ENCODE results near the gene ALG9.
"Not testable (repeated sequence)": the region's sequence is repeated elsewhere in the genome, so short reads cannot be mapped to it uniquely, and the experiment has no call there.

The ALG9 gene

DNA sequence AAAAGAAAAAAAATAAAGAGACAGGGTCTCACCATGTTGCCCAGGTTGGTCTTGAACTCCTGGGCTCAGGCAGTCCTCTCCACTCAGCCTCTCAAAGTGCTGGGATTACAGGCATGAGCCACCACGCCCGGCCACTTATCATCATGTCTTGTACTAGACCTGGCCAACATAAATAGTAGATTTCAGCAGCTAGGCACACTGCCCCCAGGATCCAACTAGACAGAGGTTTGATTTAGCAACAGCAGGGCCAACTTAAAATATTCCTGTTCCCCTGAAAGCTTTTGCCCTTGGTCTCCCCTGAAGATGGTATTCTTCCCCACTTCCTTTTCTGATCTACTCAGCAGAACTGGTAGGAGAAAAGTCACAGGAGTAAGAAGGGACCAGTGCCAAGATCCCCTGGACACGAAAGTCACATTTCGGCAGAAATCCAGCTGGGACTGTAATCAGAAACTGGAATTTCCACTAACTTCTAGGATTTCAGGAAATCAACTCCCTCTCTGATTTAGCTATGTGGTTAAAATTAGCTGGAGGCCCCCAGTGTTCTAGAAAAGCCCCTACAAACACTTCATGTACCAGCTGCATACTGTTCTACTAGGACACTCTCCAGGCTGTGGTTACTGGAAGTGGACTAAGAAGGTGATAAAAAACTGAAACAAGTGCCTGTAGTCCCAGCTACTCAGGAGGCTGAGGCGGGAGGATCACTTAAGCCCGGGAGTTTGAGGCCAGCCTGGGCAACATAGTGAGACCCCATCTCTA lies 96.2 kb downstream of the ALG9 start:
- peak in 1 of 10 donors; percentile 29 for DNase-seq
- intact Hi-C loops (cut with DNase I), result loop anchor here (5.0 kb wide), 2 partner anchors 67 to 318 kb away; no protein-coding TSS in a partner anchor

DNA sequence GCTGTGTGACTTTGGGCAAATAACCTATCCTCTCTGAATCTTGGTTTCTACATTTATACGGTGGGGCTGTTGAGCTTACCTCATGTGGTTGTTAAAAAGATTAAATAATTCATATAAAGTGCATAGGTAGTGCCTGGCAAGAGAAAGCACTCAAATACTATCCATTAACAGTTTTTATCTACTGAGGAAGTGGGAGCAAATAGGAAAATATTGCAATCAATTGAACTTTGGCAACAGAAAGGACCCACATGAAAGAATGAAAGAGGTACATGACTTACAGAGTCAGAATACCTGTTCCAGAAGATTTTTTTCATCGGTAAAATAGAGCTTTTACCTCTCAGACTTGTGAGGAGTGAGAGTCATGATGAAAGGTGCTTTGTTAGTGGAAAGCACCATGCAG lies 98.8 kb downstream of the ALG9 start:
- intact Hi-C loops (cut with DNase I), result no loop called here
- DNase-seq, result no peak

DNA sequence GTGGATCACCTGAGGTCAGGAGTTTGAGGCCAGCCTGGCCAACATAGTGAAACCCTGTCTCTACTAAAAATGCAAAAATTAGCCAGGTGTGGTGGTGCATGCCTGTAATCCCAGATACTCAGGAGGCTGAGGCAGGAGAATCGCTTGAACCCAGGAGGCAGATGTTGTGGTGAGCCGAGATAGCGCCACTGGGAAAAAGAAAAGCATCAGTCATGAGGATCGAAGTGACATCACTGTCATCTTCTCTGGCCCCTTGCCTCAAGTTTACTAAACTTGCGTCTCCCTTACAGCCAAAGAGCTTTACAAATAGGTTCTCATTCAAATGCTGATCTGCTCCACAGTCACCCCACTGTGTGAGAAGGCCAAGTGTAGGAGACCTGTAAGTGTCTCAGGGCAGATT lies 100.2 kb downstream of the ALG9 start:
- intact Hi-C loops (cut with DNase I); DNase-seq: not testable (repeated sequence)

DNA sequence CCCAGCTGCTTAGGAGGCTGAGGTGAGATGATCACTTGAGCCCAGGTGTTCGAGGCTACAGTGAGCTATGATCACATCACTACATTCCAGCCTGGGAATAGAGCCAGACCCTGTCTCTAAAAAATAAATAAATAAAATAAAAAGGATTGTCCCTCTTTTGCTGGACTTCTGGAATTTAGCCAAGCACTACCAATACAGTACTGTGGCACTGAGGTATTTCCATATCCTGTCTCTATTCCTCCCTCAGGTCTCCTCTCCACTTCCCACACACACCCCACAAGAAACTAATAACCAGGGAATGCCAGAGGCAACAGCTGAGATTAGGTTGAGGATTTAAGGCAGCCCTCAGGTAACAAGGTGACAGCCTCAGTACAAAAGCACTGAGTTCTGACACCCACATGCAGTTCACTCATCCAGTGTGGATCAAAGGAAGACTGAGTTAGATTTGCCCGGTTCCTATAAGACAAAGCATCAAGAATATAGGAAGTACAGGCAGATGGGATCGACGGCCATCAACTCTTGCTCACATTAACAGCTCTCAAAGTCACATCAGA lies 100.7 kb downstream of the ALG9 start:
- intact Hi-C loops (cut with DNase I), result no loop called here
- DNase-seq, result no peak

DNA sequence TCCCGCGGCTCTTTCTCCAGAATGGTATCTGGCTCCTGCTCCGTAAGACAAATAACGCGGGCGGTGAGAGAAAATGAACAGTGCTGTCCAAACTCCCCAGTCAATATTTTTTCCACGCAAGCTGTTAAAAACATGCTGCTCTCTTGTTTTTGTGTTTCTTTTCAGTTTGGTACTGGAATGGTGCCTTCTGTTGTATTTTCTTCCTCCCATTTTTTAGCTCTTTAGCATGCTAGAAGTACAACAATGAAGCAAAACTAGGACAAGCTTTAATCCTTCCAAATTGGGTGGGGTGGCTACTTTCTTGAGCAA lies 104.6 kb downstream of the ALG9 start:
- DNase-seq, result no peak
- intact Hi-C loops (cut with DNase I), result loop anchor here (1.0 kb wide), 1 partner anchor 164 kb away; the partner anchor contains the start of gene SIK2

DNA sequence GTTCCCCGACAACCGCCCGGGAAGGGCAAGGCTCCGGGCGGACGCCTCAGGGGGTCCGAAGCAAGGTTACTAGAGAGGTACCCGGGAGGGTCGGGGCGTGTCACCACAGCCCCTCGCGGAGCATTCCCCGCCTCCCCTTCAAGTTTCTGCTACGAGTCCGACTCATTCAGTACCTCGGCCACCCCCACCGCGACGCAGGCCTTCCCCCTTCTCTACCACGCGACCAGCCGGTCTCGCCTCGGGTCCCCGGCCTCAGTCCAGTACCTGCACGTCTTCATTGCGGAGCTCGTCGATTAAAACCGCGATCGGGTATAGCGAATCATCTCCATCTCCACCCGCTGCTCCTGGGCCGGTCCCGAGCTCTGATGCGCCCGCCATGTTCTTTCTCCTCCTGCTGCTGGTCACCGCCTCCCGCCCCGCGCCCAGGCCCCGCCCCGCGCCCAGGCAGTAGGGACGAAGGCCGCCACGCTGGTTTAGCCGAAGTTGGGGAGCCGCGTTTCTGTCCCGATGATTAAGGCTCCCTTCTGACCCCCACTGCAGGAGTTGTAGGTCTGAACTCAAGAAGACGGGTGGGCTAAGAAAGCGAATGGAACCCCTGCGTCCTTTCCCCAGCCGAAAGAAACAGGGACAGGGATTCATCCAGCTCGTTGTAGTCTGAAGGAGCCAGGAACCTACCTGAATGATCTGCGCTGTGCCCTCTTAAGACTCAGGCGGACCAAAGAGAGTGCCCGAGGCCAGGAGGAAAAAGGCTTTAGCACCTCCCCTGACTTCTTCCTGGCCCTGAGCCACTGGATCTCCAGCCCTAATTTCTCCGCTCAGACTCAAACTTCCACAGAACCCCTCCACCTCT lies 105.2 kb downstream of the ALG9 start, which contains the start of gene PPP2R1B:
PPP2R1B (minus strand) TSS at position 406 of the 850 bp plus-strand sequence; CDS start at position 378, 28 bp downstream.
- peak; percentile 67 to 97 (median 82) for DNase-seq
- intact Hi-C loops (cut with DNase I), result loop anchor here (1.0 kb wide), 1 partner anchor 164 kb away; the partner anchor contains the start of gene SIK2

DNA sequence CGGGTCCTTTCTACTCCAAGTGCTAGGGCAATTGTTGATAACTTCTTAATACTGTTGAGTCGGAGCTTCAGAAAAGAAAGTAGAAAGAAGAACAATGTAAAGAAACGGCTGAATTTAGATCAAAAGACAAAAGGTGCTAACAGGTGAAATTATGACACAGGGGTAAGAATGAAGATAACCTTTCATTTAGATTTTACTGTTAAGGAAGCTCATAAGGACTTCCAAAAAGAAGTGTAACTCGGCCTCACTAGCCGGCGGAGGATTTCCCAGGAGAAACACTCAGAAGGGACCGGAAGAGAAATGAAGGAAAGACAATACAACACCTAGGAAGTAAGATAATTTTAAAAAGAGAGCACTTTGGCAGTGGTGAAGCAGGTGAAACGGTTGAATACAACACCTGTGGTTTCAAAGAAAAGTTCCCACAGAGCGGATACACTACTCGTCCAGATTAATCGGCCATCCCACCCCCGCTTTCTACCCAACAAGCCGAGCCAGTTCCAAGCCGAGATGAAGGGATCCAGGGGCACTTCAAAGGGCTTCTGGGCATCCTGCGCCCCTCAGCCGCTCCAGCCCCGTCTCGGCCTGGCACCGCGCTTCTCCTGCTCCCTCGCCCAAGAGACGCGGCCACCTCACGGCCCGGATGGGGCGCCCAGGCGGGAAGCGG lies 105.9 kb downstream of the ALG9 start:
- peak in 4 of 10 donors; percentile 14 to 75 (median 42) for DNase-seq
- intact Hi-C loops (cut with DNase I), result no loop called here

DNA sequence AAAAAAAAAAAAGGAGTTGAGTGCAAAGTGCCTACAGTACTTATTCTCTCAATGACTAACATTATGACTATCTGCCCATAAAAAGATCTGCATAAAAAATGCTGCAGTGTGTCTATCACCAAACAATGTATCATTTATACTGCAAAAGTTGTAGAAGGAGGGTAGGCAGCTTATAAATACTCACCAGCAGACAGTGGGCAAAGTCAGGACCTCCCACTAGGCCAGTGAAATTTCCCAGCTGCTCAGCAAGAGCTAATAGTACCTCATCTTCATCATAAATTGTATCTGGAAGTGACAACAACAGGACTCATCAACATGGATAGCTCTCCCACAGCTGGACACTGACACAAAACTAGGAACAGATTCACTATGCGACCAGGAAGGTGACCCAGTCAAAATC lies 106.8 kb downstream of the ALG9 start:
- no peak for DNase-seq
- intact Hi-C loops (cut with DNase I), result no loop called here

DNA sequence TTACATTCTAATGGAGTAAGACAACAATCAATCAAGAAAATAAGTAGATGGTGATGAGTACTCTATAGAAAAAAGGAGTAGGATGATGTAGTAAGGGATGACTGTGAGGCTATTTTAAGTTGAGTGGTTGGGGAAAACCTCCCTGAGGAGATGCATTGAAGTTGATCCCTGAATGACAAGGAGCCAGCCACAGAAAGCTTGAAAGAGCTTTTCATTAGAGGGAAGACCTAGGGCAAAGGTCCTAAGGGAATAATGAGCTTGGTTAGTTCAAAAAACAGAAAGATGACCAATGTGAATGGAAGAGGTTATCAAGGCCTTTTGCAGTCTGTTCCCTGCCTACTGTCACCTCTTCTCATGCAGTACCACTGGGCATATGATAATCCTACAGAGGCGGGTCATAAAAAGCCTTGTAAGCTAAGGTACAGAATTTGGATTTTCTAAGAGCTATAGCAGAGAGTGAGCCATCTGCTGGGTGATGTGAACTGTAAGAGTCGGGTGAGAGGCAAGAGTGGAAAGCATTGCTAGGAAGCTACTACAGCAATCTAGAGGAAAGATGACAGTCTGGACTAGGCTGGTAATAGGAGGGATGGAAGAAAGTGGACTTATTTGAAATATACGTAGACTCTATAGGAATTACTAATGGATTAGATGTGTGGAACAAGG lies 108.3 kb downstream of the ALG9 start:
- intact Hi-C loops (cut with DNase I), result no loop called here
- DNase-seq, result peak in 2 of 10 donors; percentile 24 to 37

DNA sequence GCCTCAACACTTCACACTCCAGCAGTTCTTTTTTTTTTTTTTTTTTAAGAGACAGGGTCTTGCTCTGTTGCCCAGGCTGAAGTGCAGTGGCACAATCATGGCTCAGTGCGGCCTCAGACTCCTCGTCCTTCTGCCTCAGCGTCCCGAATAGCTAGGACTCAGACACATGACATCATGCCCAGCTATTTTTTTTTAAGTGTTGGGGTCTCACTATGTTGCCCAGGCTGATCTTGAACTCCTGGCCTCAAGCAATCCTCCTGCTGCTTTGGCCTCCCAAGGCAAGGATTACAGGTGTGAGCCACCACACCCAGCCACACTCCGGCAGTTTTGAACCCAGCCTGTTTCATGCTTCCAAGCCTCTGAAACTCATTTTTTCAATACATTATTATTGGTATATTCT lies 108.9 kb downstream of the ALG9 start:
- intact Hi-C loops (cut with DNase I), result no loop called here
- DNase-seq, result no peak

DNA sequence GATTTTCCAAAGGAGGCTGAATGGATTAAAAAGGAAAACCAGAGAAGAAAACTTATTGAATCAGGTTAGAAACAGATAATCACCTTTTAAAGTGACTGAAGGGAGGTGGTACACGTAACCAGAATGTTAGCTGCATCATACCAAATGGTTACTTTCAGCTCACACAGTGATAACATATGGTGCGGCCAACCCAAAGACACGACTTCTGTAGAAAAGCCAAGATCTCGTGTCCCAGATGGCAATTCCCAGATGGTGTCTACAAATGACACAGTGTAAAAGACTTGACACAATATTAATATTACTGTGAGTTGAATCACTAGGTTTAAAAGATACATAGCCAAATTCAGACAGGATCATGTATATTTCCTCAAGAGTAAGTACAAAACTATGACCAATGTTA lies 110.3 kb downstream of the ALG9 start:
- intact Hi-C loops (cut with DNase I), result no loop called here
- no peak for DNase-seq

DNA sequence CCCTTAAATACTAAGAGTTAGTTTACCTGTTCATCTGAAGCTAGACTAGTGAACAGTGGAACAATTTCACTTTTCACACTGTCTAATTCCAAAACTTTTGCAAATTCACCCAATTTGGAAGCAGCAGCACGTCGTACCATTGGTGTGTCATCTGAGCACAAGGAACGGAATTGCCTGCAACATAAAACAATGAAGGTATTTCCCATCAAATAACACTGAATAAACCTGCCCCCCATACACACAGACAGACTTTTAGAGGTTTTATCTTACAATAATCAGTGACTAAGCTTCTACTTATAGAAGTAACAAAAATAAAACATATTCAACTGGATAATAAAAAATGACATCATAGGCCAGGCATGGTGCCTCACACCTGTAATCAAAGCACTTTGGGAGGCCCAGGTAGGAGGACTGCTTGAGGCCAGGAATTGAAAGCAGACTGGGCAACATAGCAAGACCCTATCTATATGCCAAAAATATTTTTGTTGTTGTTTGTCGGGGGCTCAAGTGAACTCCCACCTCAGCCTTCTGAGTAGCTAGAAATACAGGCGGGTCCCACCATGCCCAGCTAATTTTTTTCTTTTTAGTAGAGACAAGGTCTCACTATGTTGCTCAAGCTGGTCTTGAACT lies 111.5 kb downstream of the ALG9 start:
- intact Hi-C loops (cut with DNase I), result no loop called here
- no peak for DNase-seq

DNA sequence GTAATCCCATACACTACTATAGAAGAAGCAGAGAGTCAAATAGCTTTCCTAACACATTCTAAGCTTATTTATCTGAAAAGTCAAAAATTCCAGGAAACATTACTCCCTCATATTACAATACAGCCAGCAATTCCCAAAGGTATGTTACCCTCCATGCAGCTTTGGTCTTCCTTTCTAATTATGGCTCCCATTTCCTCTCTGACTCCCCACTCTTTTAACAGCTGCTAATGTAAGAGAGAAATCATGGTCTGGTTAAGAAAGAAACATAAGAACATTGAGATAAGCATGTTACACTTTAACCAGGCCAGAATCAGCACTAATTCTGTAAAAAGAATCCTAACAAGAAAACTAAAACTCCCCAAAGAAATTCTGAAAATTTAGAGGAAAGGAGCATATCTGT lies 112.0 kb downstream of the ALG9 start:
- intact Hi-C loops (cut with DNase I), result no loop called here
- no peak for DNase-seq

DNA sequence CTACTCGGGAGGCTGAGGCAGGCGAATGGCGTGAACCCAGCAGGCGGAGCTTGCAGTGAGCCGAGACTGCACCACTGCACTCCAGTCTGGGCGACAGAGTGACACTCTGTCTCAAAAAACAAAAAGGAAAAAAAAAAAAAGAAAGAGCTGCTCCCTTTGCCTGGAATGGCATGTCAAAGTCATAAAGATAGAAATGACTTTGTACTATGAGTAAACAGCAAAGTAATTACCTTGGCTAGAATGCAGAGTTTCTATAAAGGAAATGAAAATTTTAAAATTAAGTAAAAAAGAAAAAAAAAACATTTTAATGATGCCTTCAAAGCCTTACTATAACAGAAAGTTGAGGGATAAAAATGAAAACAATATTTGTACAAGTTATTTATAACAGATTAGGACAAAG lies 115.3 kb downstream of the ALG9 start:
- intact Hi-C loops (cut with DNase I), result no loop called here

DNA sequence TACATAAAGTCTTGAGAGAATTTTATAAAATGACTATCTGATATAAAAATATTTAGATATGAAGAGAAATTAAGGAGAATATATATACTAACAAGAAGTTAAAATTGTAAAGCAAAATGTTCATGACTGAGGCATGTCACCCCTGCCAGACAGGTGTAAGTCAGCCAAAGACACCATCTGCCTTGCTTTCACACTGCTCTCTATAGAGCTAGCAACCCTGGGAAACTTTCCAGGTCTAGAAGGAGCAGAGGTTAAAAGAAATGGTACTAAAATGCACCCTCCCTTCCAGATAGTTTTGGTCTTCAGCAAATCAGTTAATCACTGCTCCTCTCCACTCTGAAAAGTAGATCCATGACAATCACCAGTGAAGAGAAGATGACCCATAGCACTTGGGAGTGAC lies 121.7 kb downstream of the ALG9 start:
- no peak for DNase-seq
- intact Hi-C loops (cut with DNase I), result no loop called here

More for the DNA sequence above, 115.3 kb downstream of the ALG9 start:
- DNase-seq, result no peak

DNA sequence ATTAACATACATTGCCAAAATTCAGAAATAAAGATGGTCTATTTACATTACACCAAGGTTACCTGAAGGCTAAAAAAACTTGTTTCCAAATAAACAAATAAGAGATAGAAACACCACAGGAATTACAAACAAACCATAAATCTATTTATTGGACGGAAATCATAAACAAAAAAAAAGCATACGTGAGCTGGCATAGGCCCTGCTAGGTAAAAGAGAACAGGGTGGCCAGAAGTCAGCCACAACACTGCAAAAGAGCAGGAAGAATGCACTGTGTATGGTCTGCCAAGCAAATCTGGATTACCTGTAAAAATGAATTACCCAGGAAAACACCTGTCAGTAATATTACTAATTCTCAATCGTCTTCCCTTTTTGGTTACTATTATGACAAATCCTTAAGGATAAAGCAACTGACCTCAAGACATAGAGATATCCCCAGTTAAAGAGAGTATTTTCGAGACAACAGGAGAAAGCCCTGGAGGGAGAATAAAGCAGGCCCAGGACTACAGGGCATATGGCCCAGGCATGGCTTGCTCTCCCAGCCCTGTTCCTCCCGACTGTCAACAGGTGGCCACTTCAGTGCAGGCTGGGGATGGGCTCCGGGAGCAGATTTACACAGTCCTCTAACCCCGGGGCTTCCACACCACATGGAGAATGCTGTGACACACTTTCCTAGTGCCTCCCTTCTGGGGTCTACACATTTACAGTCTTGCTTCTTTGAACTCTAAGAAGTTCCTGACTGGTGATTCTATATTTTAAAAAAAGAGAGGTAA lies 123.2 kb downstream of the ALG9 start:
- intact Hi-C loops (cut with DNase I), result no loop called here
- no peak for DNase-seq

DNA sequence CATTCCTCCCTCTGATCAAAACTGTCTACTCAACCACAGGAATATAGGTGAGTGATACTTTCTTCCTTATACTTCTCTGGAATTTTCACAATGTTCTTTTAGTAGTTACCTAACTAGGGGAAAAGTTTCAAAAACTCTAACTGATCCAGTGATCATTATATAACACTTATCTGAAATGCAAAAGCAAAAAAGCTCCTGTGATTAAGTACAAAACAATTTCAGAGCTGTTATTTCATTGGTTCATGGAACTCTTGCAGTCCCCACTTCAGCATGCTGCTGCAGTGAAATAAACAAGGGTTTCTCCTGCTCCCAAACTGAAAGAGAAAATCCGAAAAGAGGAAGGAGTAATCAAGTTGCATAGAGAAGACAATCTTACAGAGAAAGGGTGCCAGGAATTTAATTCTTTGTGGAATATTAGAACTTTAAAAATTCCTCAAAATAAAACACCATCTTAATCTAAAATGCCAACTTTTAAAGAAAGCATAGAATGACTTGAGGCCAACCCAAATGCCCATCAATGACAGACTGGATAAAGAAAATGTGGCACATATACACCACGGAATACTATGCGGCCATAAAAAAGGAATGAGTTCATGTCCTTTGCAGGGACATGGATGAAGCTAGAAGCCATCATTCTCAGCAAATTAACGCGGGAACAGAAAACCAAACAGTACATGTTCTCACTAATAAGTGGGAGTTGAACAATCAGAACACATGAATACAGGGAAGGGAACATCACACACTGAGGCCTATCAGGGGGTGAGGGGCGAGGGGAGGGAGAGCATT lies 125.5 kb downstream of the ALG9 start:
- no peak for DNase-seq
- intact Hi-C loops (cut with DNase I), result no loop called here

DNA sequence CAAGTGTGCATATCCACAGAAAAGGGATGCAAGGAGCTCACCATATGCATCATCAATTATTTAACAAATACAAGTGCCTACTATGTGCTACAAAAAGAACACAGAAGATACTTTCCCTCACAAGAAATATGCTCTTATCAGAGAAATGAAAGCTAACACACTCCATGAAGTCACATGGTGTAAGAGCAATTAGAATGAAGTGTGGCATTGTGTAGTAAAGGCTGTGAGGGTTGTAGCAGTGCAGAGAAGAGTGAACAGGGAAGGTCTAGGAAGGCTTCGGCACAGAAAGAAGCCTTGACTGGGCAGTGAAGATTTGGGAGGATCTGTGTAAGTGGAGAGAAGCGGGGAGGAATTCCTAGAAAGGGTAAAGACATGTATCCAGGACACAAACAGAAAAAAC lies 127.7 kb downstream of the ALG9 start:
- intact Hi-C loops (cut with DNase I), result no loop called here
- no peak for DNase-seq

Measured in posterior cingulate gyrus (tissue), 11 donors.